Measurements from ENCODE around the gene SEMA3A.

DNA sequence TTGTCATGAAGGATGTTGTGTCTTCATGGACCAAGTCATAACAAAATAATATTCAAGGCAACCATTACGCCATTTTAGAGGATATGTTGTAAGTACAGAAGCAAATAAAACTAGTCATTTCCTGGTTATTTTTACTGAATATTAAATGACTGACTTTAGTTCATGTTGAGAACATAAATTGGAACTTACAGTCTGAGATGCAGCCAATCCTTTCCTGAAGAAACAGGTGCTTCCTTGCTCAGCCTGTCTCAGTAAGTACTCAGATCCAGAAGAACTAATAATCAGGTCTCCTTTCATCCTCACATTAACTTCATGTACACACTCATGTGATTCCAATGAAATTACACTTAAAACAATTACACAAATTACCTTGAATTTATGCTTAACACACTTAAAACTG is 12.3 kb downstream of the SEMA3A start:
- TF ChIP-seq, protein P1, sequence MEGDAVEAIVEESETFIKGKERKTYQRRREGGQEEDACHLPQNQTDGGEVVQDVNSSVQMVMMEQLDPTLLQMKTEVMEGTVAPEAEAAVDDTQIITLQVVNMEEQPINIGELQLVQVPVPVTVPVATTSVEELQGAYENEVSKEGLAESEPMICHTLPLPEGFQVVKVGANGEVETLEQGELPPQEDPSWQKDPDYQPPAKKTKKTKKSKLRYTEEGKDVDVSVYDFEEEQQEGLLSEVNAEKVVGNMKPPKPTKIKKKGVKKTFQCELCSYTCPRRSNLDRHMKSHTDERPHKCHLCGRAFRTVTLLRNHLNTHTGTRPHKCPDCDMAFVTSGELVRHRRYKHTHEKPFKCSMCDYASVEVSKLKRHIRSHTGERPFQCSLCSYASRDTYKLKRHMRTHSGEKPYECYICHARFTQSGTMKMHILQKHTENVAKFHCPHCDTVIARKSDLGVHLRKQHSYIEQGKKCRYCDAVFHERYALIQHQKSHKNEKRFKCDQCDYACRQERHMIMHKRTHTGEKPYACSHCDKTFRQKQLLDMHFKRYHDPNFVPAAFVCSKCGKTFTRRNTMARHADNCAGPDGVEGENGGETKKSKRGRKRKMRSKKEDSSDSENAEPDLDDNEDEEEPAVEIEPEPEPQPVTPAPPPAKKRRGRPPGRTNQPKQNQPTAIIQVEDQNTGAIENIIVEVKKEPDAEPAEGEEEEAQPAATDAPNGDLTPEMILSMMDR (IDR thresholded peaks at IDR 0.05) = no peak
- TF ChIP-seq POLR2A (IDR thresholded peaks at IDR 0.05) = no peak
